Tibial nerve (tissue), 3 donors: ENCODE data around the gene ZBTB44.

Source experiments
- CTCF ChIP-seq, 5 experiments: fragments of 200-600 bp in 3 of 5; fragments of 450-650 bp in 2 of 5; sonication (generic) in 3 of 5; IDR thresholded peaks; one replicate each; pipeline ENCODE4 v1.5.1; 2016 to 2019; ENCODE audit warnings: antibody characterized with exemption in 5 of 5, mild to moderate bottlenecking in 3 of 5, moderate library complexity in 2 of 5
- POLR2A ChIP-seq, 2 donors: fragments of 450-650 bp; IDR thresholded peaks; one replicate each; pipeline ENCODE4 v1.6.1; 2017; ENCODE audit warnings: antibody characterized with exemption in 2 of 2, mild to moderate bottlenecking in 2 of 2, moderate library complexity in 2 of 2

- TF ChIP-seq POLR2A (IDR thresholded peaks at IDR 0.05) = no peak
- no peak for TF ChIP-seq CTCF (IDR thresholded peaks at IDR 0.05)
Observed at GRCh38 chr11:130318031-130318673, 3.4 kb upstream of the ZBTB44 start.
